NOMO-1 (cell line): ENCODE measurements around the gene ANGPTL3.

ENCODE experiments used
- DNase-seq, 2 experiments: peaks; one replicate each; lab custom pipeline; 2025; ENCODE audit not compliant: unreplicated experiment in 2 of 2; lab: John Stamatoyannopoulos, UW

ANGPTL3 gene

DNA sequence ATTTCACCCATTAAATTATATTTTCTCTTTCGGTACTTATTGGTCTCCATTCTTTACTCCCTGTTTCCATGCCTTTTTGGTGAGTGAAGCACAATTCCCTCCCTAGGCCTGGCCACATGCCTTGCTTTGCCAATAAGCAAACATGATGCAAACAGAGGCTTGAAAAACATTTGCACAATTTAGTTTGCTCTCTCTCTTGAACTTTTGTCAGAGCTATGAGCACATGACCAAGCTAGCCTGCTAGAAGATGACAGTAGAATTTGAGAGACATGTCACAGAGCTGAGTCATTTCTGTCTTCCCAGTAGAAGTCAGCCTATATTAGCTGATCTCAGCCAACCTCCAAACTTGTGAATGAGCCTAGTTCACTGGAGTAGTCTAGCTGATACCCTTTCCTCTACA, 24.6 kb downstream of the ANGPTL3 start:
- no peak for DNase-seq

- DNase-seq, result peak in 1 of 2 experiments; percentile 50
These were observed 28.1 kb downstream of the ANGPTL3 start for GRCh38 chr1:62625415-62625814.

- peak in 1 of 2 experiments; percentile 16 for DNase-seq
These were observed 31.2 kb downstream of the ANGPTL3 start for GRCh38 chr1:62628506-62628905.

DNA sequence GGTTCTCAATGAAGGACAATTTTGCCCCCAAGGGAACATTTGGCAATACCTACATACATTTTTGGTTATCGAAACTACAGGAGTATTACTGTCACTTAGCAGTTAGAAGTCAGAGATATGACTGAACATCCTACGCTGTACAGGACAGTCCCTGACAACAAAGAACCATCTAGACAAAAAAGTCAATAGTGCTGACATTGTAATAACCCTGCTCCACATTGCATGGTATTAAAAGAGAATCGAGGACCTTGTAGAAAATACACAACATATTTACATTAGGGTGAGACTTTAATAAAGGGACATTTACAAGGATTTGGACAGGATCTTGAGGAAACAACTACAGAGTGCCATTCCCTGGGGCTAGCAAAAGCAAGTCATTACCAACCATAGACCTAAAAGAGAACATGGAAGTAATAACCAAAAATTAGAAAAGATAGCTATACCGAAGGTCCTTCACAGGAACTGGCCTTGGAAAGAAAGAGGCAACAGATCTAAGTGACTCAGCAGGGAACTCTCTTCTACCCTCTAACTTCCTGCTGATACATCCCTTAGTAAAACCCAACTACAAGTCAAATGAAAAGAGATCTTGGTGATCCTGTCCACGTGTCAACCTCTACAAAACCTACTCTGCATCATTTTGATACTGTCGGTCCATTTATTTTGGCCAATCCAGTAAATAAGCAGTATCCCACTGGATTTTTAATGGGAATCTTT, 40.2 kb downstream of the ANGPTL3 start:
- no peak for DNase-seq

DNA sequence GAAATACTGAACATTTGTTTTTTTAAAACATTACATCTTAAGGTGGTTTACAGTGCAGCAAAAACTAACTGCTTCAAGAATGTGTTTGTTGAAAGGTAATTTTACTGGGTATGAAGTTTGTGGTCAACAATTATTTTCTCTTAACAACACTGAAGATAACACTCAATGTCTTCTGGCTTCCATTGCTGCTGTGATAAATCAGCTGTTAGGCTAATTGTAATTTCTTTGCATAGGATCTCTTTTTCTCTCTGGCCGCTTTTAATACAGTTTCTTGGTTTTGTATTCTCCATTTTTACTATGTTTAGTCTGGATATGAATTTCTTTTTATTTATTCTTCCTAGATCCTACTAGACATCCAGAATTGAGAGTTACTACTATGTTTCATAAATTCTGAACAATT, 46.0 kb downstream of the ANGPTL3 start:
- DNase-seq, result no peak

DNA sequence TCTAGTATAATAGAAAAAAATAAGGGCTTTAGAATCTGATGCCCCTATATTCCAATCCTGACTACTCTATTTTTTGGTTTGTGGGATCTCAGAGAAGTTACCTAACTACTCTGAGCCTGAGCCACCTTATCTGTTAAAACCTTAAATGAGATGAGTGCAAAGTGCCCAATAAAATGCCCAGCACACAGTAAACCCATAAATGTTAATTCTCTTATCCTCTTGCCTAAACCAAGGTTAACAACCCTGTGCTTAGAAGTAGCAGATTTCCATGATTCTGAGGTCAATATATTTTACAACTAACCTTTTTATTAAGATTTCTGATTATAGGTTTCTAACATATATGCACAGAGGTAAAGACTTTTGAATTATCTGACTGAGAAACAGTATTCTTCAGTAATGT, 55.1 kb downstream of the ANGPTL3 start:
- DNase-seq, result no peak

- DNase-seq, result no peak
These were observed 57.4 kb downstream of the ANGPTL3 start for GRCh38 chr1:62654744-62655143.
